Stimulated activated CD8-positive, alpha-beta memory T cell treated with anti-CD3 and anti-CD28 coated beads, Interleukin-12 subunit alpha, Interleukin-12 subunit beta, amount 100 ng/mL, for 24 hours (primary cell): Measurements from ENCODE around the gene DENND5A.
"Not testable (repeated sequence)": the region's sequence is repeated elsewhere in the genome, so short reads cannot be mapped to it uniquely, and the experiment has no call there.

ENCODE experiments used
- DNase-seq: peaks from one replicate; pipeline ENCODE4 v3.0.0-alpha.2; 2020; ENCODE audit errors: extremely low read depth

Gene DENND5A

GRCh38 chr11:9211322-9211721 is 53.8 kb downstream of the DENND5A start:
- no peak for DNase-seq

GRCh38 chr11:9210922-9211320 is 54.2 kb downstream of the DENND5A start:
- DNase-seq, result no peak

GRCh38 chr11:9210224-9210921 is 54.8 kb downstream of the DENND5A start:
- DNase-seq, result no peak

- DNase-seq, result not testable (repeated sequence)
Observed at GRCh38 chr11:9209604-9210003, 55.5 kb downstream of the DENND5A start.

GRCh38 chr11:9208726-9209501 is 56.2 kb downstream of the DENND5A start:
- DNase-seq, result no peak

GRCh38 chr11:9207229-9207628 is 57.9 kb downstream of the DENND5A start:
- DNase-seq, result no peak

GRCh38 chr11:9206496-9206895 is 58.7 kb downstream of the DENND5A start:
- no peak for DNase-seq

- no peak for DNase-seq
Observed at GRCh38 chr11:9203691-9204311, 61.3 kb downstream of the DENND5A start.

GRCh38 chr11:9201372-9202162 is 63.6 kb downstream of the DENND5A start:
- DNase-seq, result no peak

- no peak for DNase-seq
Observed at GRCh38 chr11:9200471-9200870, 64.7 kb downstream of the DENND5A start.

GRCh38 chr11:9193316-9193715 is 71.8 kb downstream of the DENND5A start:
- no peak for DNase-seq

GRCh38 chr11:9192561-9192960 is 72.6 kb downstream of the DENND5A start:
- no peak for DNase-seq

GRCh38 chr11:9190326-9191016 is 74.7 kb downstream of the DENND5A start:
- DNase-seq, result not testable (repeated sequence)

- not testable (repeated sequence) for DNase-seq
Observed at GRCh38 chr11:9188860-9189259, 76.3 kb downstream of the DENND5A start.

- no peak for DNase-seq
Observed at GRCh38 chr11:9187616-9188015, 77.5 kb downstream of the DENND5A start.

GRCh38 chr11:9184516-9184915 is 80.6 kb downstream of the DENND5A start:
- no peak for DNase-seq

GRCh38 chr11:9182180-9182871 is 82.8 kb downstream of the DENND5A start:
- no peak for DNase-seq

- DNase-seq, result no peak
Observed at GRCh38 chr11:9180784-9181183, 84.4 kb downstream of the DENND5A start.

- DNase-seq, result no peak
Observed at GRCh38 chr11:9179141-9179540, 86.0 kb downstream of the DENND5A start.

- no peak for DNase-seq
Observed at GRCh38 chr11:9178716-9179115, 86.4 kb downstream of the DENND5A start.
